Endothelial cell (in vitro differentiated cells): ENCODE data around the gene CALML6. TPM values are rescaled to one million over a fixed set of nuclear protein-coding genes. Genes with fewer than 3 reads are reported as not detected.

Experiments
- DNase-seq: peaks from one replicate; pipeline ENCODE4 v3.0.0; 2021; ENCODE audit warnings: low spot score
- H3K27ac Mint-ChIP-seq: one replicate; pipeline ENCODE4 v1.8.0; 2021; ENCODE audit warnings: mixed read lengths, inconsistent platforms; ENCODE audit not compliant: unreplicated experiment
- H3K27me3 Mint-ChIP-seq: one replicate; pipeline ENCODE4 v1.8.0; 2021; ENCODE audit warnings: mild to moderate bottlenecking, moderate library complexity, mixed read lengths, inconsistent platforms; ENCODE audit not compliant: unreplicated experiment
- H3K36me3 Mint-ChIP-seq: one replicate; pipeline ENCODE4 v1.8.0; 2021; ENCODE audit warnings: mild to moderate bottlenecking, low read depth, mixed read lengths, inconsistent platforms; ENCODE audit not compliant: unreplicated experiment
- H3K4me1 Mint-ChIP-seq: one replicate; pipeline ENCODE4 v1.8.0; 2021; ENCODE audit warnings: mild to moderate bottlenecking, mixed read lengths, inconsistent platforms; ENCODE audit not compliant: unreplicated experiment
- H3K4me3 Mint-ChIP-seq: one replicate; pipeline ENCODE4 v1.8.0; 2021; ENCODE audit warnings: mild to moderate bottlenecking, mixed read lengths, inconsistent platforms; ENCODE audit not compliant: unreplicated experiment
- H3K9me3 Mint-ChIP-seq: one replicate; pipeline ENCODE4 v1.8.0; 2021; ENCODE audit warnings: mixed read lengths, inconsistent platforms; ENCODE audit not compliant: unreplicated experiment
- total RNA-seq: library from RNA; stranded (reverse); fragmentation: NEBNext Ultra II Directional; extraction: Animal tissue kit (Norgen Biotek cat#: 25700); gene quantifications from one replicate; pipeline ENCODE4 v1.2.1, GENCODE V29; 2021; ENCODE audit not compliant: unreplicated experiment
- TF ChIP-seq, protein P1 (sequence below): fragments of 200-600 bp; sonication (generic); IDR thresholded peaks from one replicate; pipeline ENCODE4 v1.5.0; 2021; ENCODE audit warnings: antibody characterized with exemption; ENCODE audit not compliant: unreplicated experiment

CALML6 gene
- total RNA-seq, 1 donor from 2014 or later = 0.64 TPM

DNA sequence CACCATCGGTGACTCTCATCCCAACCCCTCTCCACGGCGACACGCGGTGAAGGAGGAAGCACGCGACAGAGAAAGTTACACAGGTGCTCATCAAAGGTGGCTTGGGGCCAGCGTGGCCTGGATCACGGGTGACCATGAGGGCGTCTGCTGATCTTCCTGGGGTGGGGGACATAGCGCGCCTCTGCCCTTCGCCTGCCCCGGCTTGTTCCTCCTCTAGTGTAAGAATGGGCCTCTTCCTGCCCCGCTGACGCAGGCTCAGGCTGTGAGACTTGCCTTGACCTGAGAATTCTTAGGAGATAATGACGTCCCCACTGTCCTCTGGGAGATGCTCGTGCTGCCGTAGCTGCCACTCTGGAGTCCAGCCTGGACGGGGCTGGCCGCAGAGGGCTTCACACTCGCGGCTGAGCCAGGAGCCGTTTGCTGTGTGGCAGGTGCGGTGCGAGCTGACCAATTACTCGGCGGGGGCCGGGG lies 43.0 kb downstream of the CALML6 start:
- no peak overlapping the region for H3K4me3 Mint-ChIP-seq
- no peak overlapping the region for H3K27ac Mint-ChIP-seq
- no peaks in the 10 kb centered on the region for H3K9me3 Mint-ChIP-seq
- H3K4me1 Mint-ChIP-seq = peaks cover 2% of the 10 kb centered on the region
- H3K36me3 Mint-ChIP-seq = no peaks in the 10 kb centered on the region
- DNase-seq = no peak
- peaks cover 4% of the 10 kb centered on the region for H3K27me3 Mint-ChIP-seq
- TF ChIP-seq, protein P1, sequence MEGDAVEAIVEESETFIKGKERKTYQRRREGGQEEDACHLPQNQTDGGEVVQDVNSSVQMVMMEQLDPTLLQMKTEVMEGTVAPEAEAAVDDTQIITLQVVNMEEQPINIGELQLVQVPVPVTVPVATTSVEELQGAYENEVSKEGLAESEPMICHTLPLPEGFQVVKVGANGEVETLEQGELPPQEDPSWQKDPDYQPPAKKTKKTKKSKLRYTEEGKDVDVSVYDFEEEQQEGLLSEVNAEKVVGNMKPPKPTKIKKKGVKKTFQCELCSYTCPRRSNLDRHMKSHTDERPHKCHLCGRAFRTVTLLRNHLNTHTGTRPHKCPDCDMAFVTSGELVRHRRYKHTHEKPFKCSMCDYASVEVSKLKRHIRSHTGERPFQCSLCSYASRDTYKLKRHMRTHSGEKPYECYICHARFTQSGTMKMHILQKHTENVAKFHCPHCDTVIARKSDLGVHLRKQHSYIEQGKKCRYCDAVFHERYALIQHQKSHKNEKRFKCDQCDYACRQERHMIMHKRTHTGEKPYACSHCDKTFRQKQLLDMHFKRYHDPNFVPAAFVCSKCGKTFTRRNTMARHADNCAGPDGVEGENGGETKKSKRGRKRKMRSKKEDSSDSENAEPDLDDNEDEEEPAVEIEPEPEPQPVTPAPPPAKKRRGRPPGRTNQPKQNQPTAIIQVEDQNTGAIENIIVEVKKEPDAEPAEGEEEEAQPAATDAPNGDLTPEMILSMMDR = no peak

GRCh38 chr1:1959459-1959839 lies 44.4 kb downstream of the CALML6 start:
- H3K27me3 Mint-ChIP-seq = peaks cover 2% of the 10 kb centered on the region
- TF ChIP-seq, protein P1 = no peak
- H3K4me1 Mint-ChIP-seq = peaks cover 2% of the 10 kb centered on the region
- H3K4me3 Mint-ChIP-seq = no peak overlapping the region
- H3K9me3 Mint-ChIP-seq = no peaks in the 10 kb centered on the region
- H3K27ac Mint-ChIP-seq = no peak overlapping the region
- no peaks in the 10 kb centered on the region for H3K36me3 Mint-ChIP-seq
- no peak for DNase-seq

DNA sequence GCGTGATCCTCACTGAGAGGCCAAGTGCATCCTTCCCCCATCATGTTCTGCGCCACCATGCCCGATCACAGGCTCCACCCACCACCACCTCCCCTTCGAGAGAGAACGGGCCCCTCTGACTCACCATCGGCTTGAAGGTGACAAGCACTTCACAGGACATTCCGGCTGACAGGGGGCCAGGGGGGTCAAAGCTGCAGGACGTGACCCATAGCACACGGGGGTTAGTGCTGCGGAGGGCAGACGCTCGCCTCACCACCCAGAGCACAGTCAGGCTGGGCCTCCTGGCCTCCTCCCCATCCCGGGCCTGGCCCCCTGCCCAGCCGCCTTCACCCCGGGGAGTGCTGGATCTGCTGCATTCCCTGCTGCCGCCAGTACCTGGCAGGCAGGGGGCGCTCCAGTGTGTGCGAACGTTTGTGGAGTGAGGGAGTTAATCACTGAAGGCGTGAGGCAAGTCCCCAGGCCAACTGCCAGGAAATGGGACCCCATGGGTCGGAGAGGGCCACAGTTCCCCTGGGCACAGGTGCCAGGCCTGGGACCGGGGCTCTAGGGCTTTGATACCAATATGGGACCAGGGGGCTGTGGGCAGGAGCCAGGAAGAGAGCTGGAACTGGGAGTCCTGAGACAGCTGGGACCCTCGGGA lies 44.9 kb downstream of the CALML6 start:
- TF ChIP-seq, protein P1 = peak; percentile 77
- Mint-ChIP-seq H3K4me3 (no peak overlapping the region), H3K27ac (no peak overlapping the region), H3K27me3 (peaks cover 2% of the 10 kb centered on the region), H3K9me3 (no peaks in the 10 kb centered on the region), H3K36me3 (no peaks in the 10 kb centered on the region), H3K4me1 (peaks cover under 1% of the 10 kb centered on the region)
- peak; percentile 87 for DNase-seq

- peak overlapping the region; percentile 52 for H3K4me3 Mint-ChIP-seq
Observed at GRCh38 chr1:1960480-1961196, 45.6 kb downstream of the CALML6 start.

More at GRCh38 chr1:1960480-1961196, 45.6 kb downstream of the CALML6 start:
- no peak overlapping the region for H3K27ac Mint-ChIP-seq
- no peaks in the 10 kb centered on the region for H3K36me3 Mint-ChIP-seq
- no peaks in the 10 kb centered on the region for H3K9me3 Mint-ChIP-seq
- TF ChIP-seq, protein P1 = no peak
- DNase-seq = no peak
- no peaks in the 10 kb centered on the region for H3K4me1 Mint-ChIP-seq
- peaks cover 1% of the 10 kb centered on the region for H3K27me3 Mint-ChIP-seq
